Uterus (tissue), 2 donors: ENCODE data around the gene RPS18.

ENCODE experiments used
- CTCF ChIP-seq, 4 experiments: fragments of 200-600 bp in 2 of 4; fragments of 450-650 bp in 2 of 4; sonication (generic) in 2 of 4; IDR thresholded peaks; one replicate each; pipeline ENCODE4 v1.5.1; 2016 to 2019; ENCODE audit warnings: antibody characterized with exemption in 4 of 4, mild to moderate bottlenecking in 2 of 4, moderate library complexity in 1 of 4
- POLR2A ChIP-seq, 2 donors: fragments of 450-650 bp; IDR thresholded peaks; one replicate each; pipeline ENCODE4 v1.6.1; 2016; ENCODE audit warnings: antibody characterized with exemption in 2 of 2, mild to moderate bottlenecking in 1 of 2, moderate library complexity in 1 of 2

- no peak for TF ChIP-seq CTCF (IDR thresholded peaks at IDR 0.05)
- TF ChIP-seq POLR2A (IDR thresholded peaks at IDR 0.05) = no peak
Observed at GRCh38 chr6:33259032-33259431, 12.8 kb upstream of the RPS18 start.
